Amygdala (tissue), 56 donors: Measurements from ENCODE around the gene LDLRAD4.
"Not testable (repeated sequence)": the region's sequence is repeated elsewhere in the genome, so short reads cannot be mapped to it uniquely, and the experiment has no call there.

Experiments
- DNase-seq, 56 donors: peaks; one replicate each; lab custom pipeline; 2025; lab: John Stamatoyannopoulos, UW

The LDLRAD4 gene

GRCh38 chr18:13471198-13471845, 252.8 kb downstream of the LDLRAD4 start:
- DNase-seq = peak in 2 of 56 donors; percentile 32 to 43

- DNase-seq = peak in 25 of 56 donors; percentile 7 to 74 (median 38)
Observed at GRCh38 chr18:13471971-13472628, 253.5 kb downstream of the LDLRAD4 start.

GRCh38 chr18:13473751-13474150, 255.2 kb downstream of the LDLRAD4 start:
- peak in 2 of 56 donors; percentile 25 to 33 for DNase-seq

DNA sequence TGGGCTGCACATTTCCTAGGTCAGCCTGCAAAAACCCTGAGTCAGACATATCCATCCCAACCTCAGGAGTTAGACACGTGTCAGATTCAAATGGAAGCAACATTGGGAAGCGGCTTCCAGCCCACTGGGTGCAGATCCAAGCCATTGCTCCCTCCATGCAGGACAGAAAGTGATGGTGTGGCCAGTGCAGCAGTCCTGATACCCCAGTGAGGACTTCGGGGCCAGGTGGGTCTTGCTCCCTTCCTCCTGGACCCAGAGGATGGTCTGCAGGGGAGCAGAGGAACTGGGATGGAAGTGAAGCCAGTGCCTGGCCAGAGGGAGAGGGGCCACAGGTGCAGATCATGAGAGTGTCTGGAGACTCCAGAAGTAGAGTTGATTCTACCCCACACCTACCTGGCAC, 255.8 kb downstream of the LDLRAD4 start:
- DNase-seq = no peak

DNA sequence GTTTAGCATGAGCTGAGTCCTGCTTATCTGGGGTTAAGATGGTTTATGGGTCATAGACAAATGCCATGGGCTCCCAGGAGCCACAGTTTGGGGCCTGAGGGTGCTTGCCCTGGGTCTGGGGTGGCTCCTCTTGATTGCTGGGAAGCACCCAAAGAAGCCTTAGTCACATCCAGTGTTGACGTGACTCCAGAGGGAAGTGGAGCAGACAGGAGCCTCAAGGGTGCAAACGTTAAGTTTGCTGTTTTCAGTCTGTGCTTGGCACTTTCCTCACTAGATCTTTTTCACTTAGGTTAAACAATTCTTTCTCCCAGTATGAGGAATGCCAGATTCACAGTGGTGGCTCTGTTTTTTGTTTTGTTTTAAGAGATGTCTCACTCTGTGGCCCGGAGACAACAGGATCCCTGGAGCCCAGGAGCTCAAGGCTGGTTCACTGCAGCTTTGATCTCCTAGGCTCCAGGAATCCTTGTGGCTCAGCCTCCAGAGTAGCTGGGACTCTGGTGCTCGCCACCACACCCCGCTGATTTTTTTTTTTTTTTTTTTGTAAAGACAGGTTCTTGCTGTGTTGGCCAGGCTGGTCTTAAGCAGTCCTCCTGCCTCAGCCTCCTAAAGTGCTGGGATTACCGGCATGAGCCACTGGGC, 256.5 kb downstream of the LDLRAD4 start:
- DNase-seq = no peak

GRCh38 chr18:13476312-13476711, 257.8 kb downstream of the LDLRAD4 start:
- not testable (repeated sequence) for DNase-seq

DNA sequence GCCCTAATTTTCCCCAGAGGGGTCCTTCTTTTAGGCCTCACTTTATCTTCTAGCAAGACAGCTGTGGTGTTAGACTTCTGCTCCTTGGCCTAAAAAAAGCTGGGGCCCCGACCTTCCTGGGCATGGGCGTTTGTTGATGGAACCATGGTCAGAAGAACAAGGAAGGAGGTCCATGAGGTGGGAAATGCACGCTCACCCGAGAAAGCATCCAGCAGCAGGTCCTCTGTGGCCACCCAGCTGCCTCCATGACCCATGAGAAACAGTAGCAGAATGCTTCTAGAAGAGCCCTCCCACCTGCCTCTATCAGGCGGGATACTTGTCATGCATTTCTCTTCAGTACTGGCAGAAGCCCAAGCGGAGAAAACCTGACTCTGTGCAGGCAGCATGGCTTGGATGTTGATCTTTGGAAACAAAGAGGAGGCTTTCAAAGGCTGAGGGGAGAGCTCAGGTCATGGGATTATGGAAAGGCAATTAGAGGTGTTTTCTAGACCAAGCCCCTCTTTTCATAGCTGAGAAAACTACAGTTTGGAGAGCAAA, 258.7 kb downstream of the LDLRAD4 start:
- no peak for DNase-seq

DNA sequence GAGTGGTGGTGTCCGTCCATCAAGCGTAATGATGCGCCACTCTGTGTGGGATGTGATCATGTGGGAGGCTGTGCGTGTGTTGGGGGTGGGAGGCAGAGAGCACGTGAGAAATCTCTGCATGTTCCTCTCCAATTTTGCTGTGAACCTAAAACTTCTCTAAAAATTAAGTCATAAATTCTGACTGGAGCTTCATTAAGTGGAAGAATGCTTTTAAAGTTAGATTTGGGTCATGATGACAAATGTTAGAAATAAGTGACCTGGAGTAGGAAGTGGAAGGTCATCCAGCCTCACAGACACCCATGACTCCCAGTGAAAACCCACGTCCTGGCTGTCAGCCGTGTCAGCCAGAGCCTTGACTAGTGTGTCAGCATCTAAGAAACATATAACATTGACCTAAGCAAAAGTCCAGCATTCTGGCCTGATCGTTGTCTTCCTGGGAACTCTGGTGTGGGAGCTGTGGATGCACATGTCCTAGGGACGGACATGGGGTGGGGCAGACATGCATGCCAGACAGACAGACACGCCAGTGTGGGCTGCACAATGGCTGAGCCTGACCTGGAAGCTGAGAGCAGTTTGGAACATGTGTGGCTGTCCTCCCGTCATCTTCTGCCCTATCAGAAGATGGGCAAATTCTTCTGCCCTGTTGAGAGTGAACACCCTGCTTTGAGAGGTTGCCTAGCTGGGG, 262.2 kb downstream of the LDLRAD4 start:
- DNase-seq = no peak

- DNase-seq = no peak
Observed at GRCh38 chr18:13481331-13481730, 262.8 kb downstream of the LDLRAD4 start.

GRCh38 chr18:13481820-13482617, 263.5 kb downstream of the LDLRAD4 start:
- no peak for DNase-seq

DNA sequence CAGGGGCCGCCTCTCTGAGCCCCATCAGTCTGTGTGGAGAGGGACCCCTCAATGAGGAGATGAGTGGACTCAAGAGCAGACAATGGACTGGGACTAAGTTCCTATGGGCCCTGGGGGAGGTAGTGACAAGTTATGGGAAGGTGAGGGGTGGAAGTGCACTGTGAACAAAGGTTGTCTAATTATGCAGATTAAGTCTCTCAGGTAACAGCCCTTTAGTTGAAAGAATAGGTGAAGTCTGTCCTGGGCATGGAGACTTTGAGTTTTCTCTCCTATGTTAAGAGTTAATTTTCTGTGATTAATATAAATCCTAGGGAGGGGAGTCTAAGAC, 264.0 kb downstream of the LDLRAD4 start:
- DNase-seq = no peak

DNA sequence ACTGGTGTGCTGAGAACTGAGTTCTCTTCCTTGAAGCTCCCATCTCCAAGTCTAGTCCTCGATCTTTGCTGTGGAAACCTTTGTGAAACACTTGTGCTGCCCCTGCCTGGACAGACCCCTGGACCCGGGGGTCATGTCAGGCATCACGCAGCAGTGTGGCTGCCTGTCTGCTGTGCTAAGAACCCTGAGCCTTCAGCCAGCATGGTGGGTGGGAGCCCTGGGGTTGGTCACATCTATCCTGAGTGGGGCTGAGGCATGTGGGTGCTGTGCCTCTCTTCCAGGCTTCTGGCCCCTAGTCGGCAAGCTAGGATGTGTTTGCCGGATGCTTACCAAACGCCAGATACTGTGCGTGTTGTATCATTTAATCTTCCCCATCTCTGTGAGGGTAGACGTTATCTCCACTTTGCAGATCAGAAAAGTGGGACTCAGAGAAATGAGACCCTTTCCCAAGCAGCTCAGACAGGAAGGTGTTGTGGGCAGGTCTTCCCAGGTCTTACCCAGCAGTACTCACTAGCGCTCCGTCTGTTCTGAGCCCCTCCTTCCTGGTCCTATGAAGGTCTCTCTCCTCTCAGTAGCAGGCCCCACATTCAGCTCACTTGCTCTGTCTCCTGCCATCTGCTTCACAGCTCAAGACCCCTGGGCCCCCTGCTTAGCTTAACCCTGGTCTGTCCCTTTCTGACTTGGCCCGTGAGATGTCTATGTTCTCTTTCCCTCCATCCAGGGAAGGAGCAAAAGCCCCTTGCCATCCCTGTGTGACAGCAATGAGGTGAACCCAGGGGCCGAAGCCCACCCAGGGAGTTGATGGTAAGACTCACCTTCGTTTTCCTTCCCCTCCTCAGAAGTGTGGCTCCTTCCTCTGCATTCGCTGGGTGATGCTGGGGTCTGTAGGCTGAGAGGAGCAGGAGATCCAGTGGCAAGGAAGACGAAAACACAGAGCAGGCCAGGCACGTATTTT, 265.0 kb downstream of the LDLRAD4 start:
- DNase-seq = no peak

- no peak for DNase-seq
Observed at GRCh38 chr18:13485182-13485581, 266.6 kb downstream of the LDLRAD4 start.

GRCh38 chr18:13485604-13486003, 267.0 kb downstream of the LDLRAD4 start:
- DNase-seq = no peak

GRCh38 chr18:13486284-13486683, 267.7 kb downstream of the LDLRAD4 start:
- no peak for DNase-seq

GRCh38 chr18:13486686-13487085, 268.1 kb downstream of the LDLRAD4 start:
- DNase-seq = no peak

- no peak for DNase-seq
Observed at GRCh38 chr18:13487237-13487636, 268.7 kb downstream of the LDLRAD4 start.

GRCh38 chr18:13488281-13488929, 269.8 kb downstream of the LDLRAD4 start:
- no peak for DNase-seq

DNA sequence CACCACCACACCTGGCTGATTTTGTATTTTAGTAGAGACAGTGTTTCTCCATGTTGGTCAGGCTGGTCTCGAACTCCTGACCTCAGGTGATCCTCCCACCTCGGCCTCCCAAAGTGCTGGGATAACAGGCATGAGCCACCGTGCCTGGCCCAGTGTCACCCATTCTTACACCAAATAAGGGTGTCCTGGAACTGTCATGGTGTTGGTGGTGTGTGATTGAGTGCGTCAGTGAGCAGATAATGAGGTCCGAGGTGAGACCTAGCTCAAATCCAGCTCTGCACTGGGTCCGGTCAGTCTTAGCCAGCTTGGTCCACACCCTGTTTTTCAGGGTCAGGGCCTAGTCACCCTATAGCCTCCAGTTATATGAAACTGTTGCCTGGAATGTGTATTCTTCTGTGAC, 270.7 kb downstream of the LDLRAD4 start:
- not testable (repeated sequence) for DNase-seq
